H9 (cell line): ENCODE data around the gene FARS2. TPM values are rescaled to one million over a fixed set of nuclear protein-coding genes. Genes with fewer than 3 reads are reported as not detected.

ENCODE experiments used
- DNase-seq: peaks from one replicate; pipeline ENCODE4 v3.0.0-alpha.2; 2017
- H2AFZ ChIP-seq: one replicate; pipeline ENCODE4 v1.6.1; 2013; ENCODE audit warnings: mild to moderate bottlenecking, low read length, control low read depth, moderate library complexity
- H2AK5ac ChIP-seq: 2 replicates; pipeline ENCODE4 v1.6.1; 2013; ENCODE audit warnings: low read length, control low read depth, mixed read lengths; ENCODE audit not compliant: insufficient read length
- H2BK120ac ChIP-seq: one replicate; pipeline ENCODE4 v1.6.1; 2013; ENCODE audit warnings: low read depth, mild to moderate bottlenecking, low read length, control low read depth, inconsistent platforms; ENCODE audit not compliant: poor library complexity, severe bottlenecking
- H2BK12ac ChIP-seq: 2 replicates; pipeline ENCODE4 v1.6.1; 2013; ENCODE audit warnings: low read length, control low read depth, mixed read lengths, low read depth; ENCODE audit not compliant: insufficient read length
- H2BK15ac ChIP-seq: 2 replicates; pipeline ENCODE4 v1.6.1; 2013; ENCODE audit warnings: low read depth, low read length, control low read depth
- H2BK20ac ChIP-seq: one replicate; pipeline ENCODE4 v1.6.1; 2013; ENCODE audit warnings: low read depth, mild to moderate bottlenecking, low read length, control low read depth, inconsistent platforms; ENCODE audit not compliant: poor library complexity, severe bottlenecking
- H2BK5ac ChIP-seq: 2 replicates; pipeline ENCODE4 v1.6.1; 2013; ENCODE audit warnings: low read length, control low read depth, mixed read lengths; ENCODE audit not compliant: insufficient read length
- H3K14ac ChIP-seq: 2 replicates; pipeline ENCODE4 v1.6.1; 2013; ENCODE audit warnings: low read length, control low read depth; ENCODE audit not compliant: insufficient read depth
- H3K18ac ChIP-seq: 2 replicates; pipeline ENCODE4 v1.6.1; 2013; ENCODE audit warnings: low read depth, mild to moderate bottlenecking, mixed read lengths, low read length, control low read depth; ENCODE audit not compliant: insufficient read length
- H3K23ac ChIP-seq: 2 replicates; pipeline ENCODE4 v1.6.1; 2013; ENCODE audit warnings: low read length, control low read depth, mixed read lengths, low read depth; ENCODE audit not compliant: insufficient read length
- H3K23me2 ChIP-seq: 2 replicates; pipeline ENCODE4 v1.6.1; 2013; ENCODE audit warnings: low read depth, mild to moderate bottlenecking, mixed read lengths, low read length, control low read depth; ENCODE audit not compliant: insufficient read length, poor library complexity, severe bottlenecking
- H3K27ac ChIP-seq: 2 replicates; pipeline ENCODE4 v1.5.1; 2013; ENCODE audit warnings: low read length, control low read depth, mixed read lengths, low read depth; ENCODE audit not compliant: insufficient read length
- H3K27me3 ChIP-seq: 2 replicates; pipeline ENCODE4 v1.6.1; 2013; ENCODE audit warnings: low read length, control low read depth, inconsistent platforms; ENCODE audit not compliant: insufficient read depth
- H3K4ac ChIP-seq: 2 replicates; pipeline ENCODE4 v1.6.1; 2013; ENCODE audit warnings: low read depth, mild to moderate bottlenecking, control low read depth, inconsistent platforms, low read length, moderate library complexity
- H3K4me1 ChIP-seq: 2 replicates; pipeline ENCODE4 v1.6.1; 2013; ENCODE audit warnings: low read length, control low read depth, inconsistent platforms; ENCODE audit not compliant: insufficient read depth
- H3K4me2 ChIP-seq: 2 replicates; pipeline ENCODE4 v1.6.1; 2013; ENCODE audit warnings: low read length, control low read depth, mixed read lengths; ENCODE audit not compliant: insufficient read length, insufficient read depth
- H3K56ac ChIP-seq: 2 replicates; pipeline ENCODE4 v1.6.1; 2013; ENCODE audit warnings: low read depth, mild to moderate bottlenecking, mixed read lengths, low read length, control low read depth; ENCODE audit not compliant: insufficient read length
- H3K79me1 ChIP-seq: 2 replicates; pipeline ENCODE4 v1.6.1; 2013; ENCODE audit warnings: low read depth, mild to moderate bottlenecking, moderate library complexity, low read length, control low read depth, inconsistent platforms; ENCODE audit not compliant: insufficient read depth, poor library complexity, severe bottlenecking
- H3K79me2 ChIP-seq: 2 replicates; pipeline ENCODE4 v1.6.1; 2013; ENCODE audit warnings: low read length, control low read depth, inconsistent platforms; ENCODE audit not compliant: insufficient read depth
- H3K9ac ChIP-seq: 2 replicates; pipeline ENCODE4 v1.6.1; 2013; ENCODE audit warnings: low read length, control low read depth, mixed read lengths; ENCODE audit not compliant: insufficient read length; ENCODE audit errors: extremely low read depth
- H3K9me3 ChIP-seq: one replicate; pipeline ENCODE4 v1.6.1; 2013; ENCODE audit warnings: low read depth, low read length, inconsistent platforms; ENCODE audit not compliant: control insufficient read depth
- H3T11ph ChIP-seq: one replicate; pipeline ENCODE4 v1.6.1; 2013; ENCODE audit warnings: mild to moderate bottlenecking, low read length, control low read depth, inconsistent platforms
- H4K20me1 ChIP-seq: one replicate; pipeline ENCODE4 v1.6.1; 2013; ENCODE audit not compliant: control insufficient read depth, insufficient read length, insufficient read depth
- H4K5ac ChIP-seq: 2 replicates; pipeline ENCODE4 v1.6.1; 2013; ENCODE audit warnings: low read depth, mild to moderate bottlenecking, mixed read lengths, low read length, control low read depth; ENCODE audit not compliant: insufficient read length
- H4K8ac ChIP-seq: replicated peaks from 2 replicates; pipeline ENCODE4 v1.6.1; 2013; ENCODE audit warnings: low read length, control low read depth, mixed read lengths, low read depth; ENCODE audit not compliant: insufficient read length
- H4K91ac ChIP-seq: 2 replicates; pipeline ENCODE4 v1.6.1; 2013; ENCODE audit warnings: low read depth, mild to moderate bottlenecking, moderate library complexity, mixed read lengths, low read length, control low read depth; ENCODE audit not compliant: insufficient read length
- H3K27ac Mint-ChIP-seq, 3 experiments: 2 replicates in 2 of 3; 3 replicates in 1 of 3; pipeline ENCODE4 v1.8.0; 2020 to 2021; ENCODE audit warnings: mixed read lengths in 3 of 3, mild to moderate bottlenecking in 1 of 3, moderate library complexity in 1 of 3
- H3K27me3 Mint-ChIP-seq: 2 replicates; pipeline ENCODE4 v1.8.0; 2021; ENCODE audit warnings: low read depth, mild to moderate bottlenecking, moderate library complexity, mixed read lengths
- H3K36me3 Mint-ChIP-seq, 3 experiments: 2 replicates in 2 of 3; 3 replicates in 1 of 3; pipeline ENCODE4 v1.8.0; 2020 to 2021; ENCODE audit warnings: low read depth in 3 of 3, mixed read lengths in 3 of 3; ENCODE audit not compliant: insufficient read depth in 1 of 3
- H3K4me1 Mint-ChIP-seq, 2 experiments: 2 replicates each; pipeline ENCODE4 v1.8.0; 2020; ENCODE audit warnings: mixed read lengths in 2 of 2
- H3K4me3 Mint-ChIP-seq, 2 experiments: 2 replicates in 1 of 2; 3 replicates in 1 of 2; pipeline ENCODE4 v1.8.0; 2020 to 2021; ENCODE audit warnings: mild to moderate bottlenecking in 2 of 2, mixed read lengths in 2 of 2, moderate library complexity in 1 of 2
- H3K9me3 Mint-ChIP-seq, 2 experiments: 2 replicates in 1 of 2; 3 replicates in 1 of 2; pipeline ENCODE4 v1.8.0; 2020; ENCODE audit warnings: mild to moderate bottlenecking in 2 of 2, mixed read lengths in 2 of 2, moderate library complexity in 1 of 2
- WGBS: extraction: QIAGEN DNeasy Blood & Tissue Kit; methylation state at CpG from one replicate; pipeline ENCODE4 v1.1.7; 2013; ENCODE audit warnings: missing lambda C conversion rate, low lambda C conversion rate, mixed read lengths; ENCODE audit not compliant: insufficient read length; ENCODE audit errors: extremely low coverage; 5-methylcytosine and 5-hydroxymethylcytosine counted together
- total RNA-seq: library from RNA; stranded (reverse); gene quantifications from 2 replicates; pipeline ENCODE4 v1.2.1, GENCODE V29; 2021
- TF ChIP-seq, protein P1 (sequence below): fragments of 200-600 bp; sonication (generic); conservative IDR thresholded peaks from 3 replicates; pipeline ENCODE4 v1.8.0; 2021; ENCODE audit warnings: antibody characterized with exemption, mild to moderate bottlenecking

Gene FARS2
- total RNA-seq, 1 experiment from 2014 or later = 8.5 TPM

- no peaks in the 10 kb centered on the region for H3K27me3 ChIP-seq
- WGBS = no CpG with 5 or more reads among the region's 2 CpGs
- H3K4me1 ChIP-seq = peaks cover 2% of the 10 kb centered on the region; the same call in 1 of the 2 replicates
- no peak overlapping the region for H2AFZ ChIP-seq
- no peaks in the 10 kb centered on the region for H4K20me1 ChIP-seq
- Mint-ChIP-seq H3K9me3 (peaks cover 28 to 29% of the 10 kb centered on the region in 2 experiments), H3K27ac (no peak overlapping the region), H3K27me3 (peaks cover under 1% of the 10 kb centered on the region), H3K36me3 (peaks cover 22 to 37% (median 26%) of the 10 kb centered on the region in 3 experiments), H3K4me3 (no peak overlapping the region), H3K4me1 (peaks cover 16 to 17% of the 10 kb centered on the region in 2 experiments)
- H3K79me2 ChIP-seq = no peaks in the 10 kb centered on the region
- H4K8ac ChIP-seq = no peak overlapping the region
- H3K4me2 ChIP-seq = no peak overlapping the region
- no peak overlapping the region for H2AK5ac ChIP-seq
- H3K56ac ChIP-seq = no peak overlapping the region
- no peak overlapping the region for H4K91ac ChIP-seq
- H2BK15ac ChIP-seq = no peak overlapping the region
- no peaks in the 10 kb centered on the region for H3K79me1 ChIP-seq
- DNase-seq = no peak
- no peak overlapping the region for H3K18ac ChIP-seq
- no peak overlapping the region for H3T11ph ChIP-seq
- H3K23me2 ChIP-seq = no peaks in the 10 kb centered on the region
- no peak overlapping the region for H3K27ac ChIP-seq
- TF ChIP-seq, protein P1, sequence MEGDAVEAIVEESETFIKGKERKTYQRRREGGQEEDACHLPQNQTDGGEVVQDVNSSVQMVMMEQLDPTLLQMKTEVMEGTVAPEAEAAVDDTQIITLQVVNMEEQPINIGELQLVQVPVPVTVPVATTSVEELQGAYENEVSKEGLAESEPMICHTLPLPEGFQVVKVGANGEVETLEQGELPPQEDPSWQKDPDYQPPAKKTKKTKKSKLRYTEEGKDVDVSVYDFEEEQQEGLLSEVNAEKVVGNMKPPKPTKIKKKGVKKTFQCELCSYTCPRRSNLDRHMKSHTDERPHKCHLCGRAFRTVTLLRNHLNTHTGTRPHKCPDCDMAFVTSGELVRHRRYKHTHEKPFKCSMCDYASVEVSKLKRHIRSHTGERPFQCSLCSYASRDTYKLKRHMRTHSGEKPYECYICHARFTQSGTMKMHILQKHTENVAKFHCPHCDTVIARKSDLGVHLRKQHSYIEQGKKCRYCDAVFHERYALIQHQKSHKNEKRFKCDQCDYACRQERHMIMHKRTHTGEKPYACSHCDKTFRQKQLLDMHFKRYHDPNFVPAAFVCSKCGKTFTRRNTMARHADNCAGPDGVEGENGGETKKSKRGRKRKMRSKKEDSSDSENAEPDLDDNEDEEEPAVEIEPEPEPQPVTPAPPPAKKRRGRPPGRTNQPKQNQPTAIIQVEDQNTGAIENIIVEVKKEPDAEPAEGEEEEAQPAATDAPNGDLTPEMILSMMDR = no peak
- no peaks in the 10 kb centered on the region for H3K9me3 ChIP-seq
- no peak overlapping the region for H2BK120ac ChIP-seq
- H3K4ac ChIP-seq = no peak overlapping the region
- no peak overlapping the region for H2BK5ac ChIP-seq
- no peak overlapping the region for H4K5ac ChIP-seq
- H3K14ac ChIP-seq = no peak overlapping the region
- H2BK12ac ChIP-seq = no peak overlapping the region
- H3K9ac ChIP-seq = no peak overlapping the region
- H3K23ac ChIP-seq = no peak overlapping the region
- no peak overlapping the region for H2BK20ac ChIP-seq
Measured at GRCh38 chr6:5754904-5755303, 493.6 kb downstream of the FARS2 start.
